Medulla oblongata (tissue), 1 donor: ENCODE data around the gene PDE6D.
"Not testable (repeated sequence)": the region's sequence is repeated elsewhere in the genome, so short reads cannot be mapped to it uniquely, and the experiment has no call there.

Experiments used
- DNase-seq: peaks from one replicate; pipeline ENCODE4 v3.0.0-alpha.2; 2015; ENCODE audit errors: extremely low spot score

Gene PDE6D

GRCh38 chr2:231720292-231720986 is 60.6 kb downstream of the PDE6D start:
- no peak for DNase-seq

GRCh38 chr2:231718799-231719198 is 62.3 kb downstream of the PDE6D start:
- DNase-seq: no peak

GRCh38 chr2:231717281-231718171 is 63.6 kb downstream of the PDE6D start:
- no peak for DNase-seq

- DNase-seq: no peak
Observed at GRCh38 chr2:231716666-231717280, 64.3 kb downstream of the PDE6D start.

GRCh38 chr2:231715988-231716616 is 65.0 kb downstream of the PDE6D start:
- DNase-seq: no peak

GRCh38 chr2:231715499-231715837 is 65.6 kb downstream of the PDE6D start:
- no peak for DNase-seq

- peak; percentile 87 for DNase-seq
Observed at GRCh38 chr2:231714639-231715498, 66.2 kb downstream of the PDE6D start.

GRCh38 chr2:231713730-231714638 is 67.1 kb downstream of the PDE6D start:
- DNase-seq: peak; percentile 91

GRCh38 chr2:231713406-231713729 is 67.7 kb downstream of the PDE6D start:
- not testable (repeated sequence) for DNase-seq

GRCh38 chr2:231712451-231713021 is 68.5 kb downstream of the PDE6D start:
- not testable (repeated sequence) for DNase-seq

GRCh38 chr2:231711677-231712450 is 69.2 kb downstream of the PDE6D start:
- DNase-seq: no peak

- DNase-seq: peak; percentile 55
Observed at GRCh38 chr2:231710799-231711676, 70.0 kb downstream of the PDE6D start.

- DNase-seq: peak; percentile 85
Observed at GRCh38 chr2:231709981-231710798, 70.9 kb downstream of the PDE6D start.

GRCh38 chr2:231709636-231709980 is 71.5 kb downstream of the PDE6D start:
- peak; percentile 55 for DNase-seq

GRCh38 chr2:231708773-231709635 is 72.1 kb downstream of the PDE6D start:
- no peak for DNase-seq
